Putamen (tissue), 1 donor: ENCODE data around the gene GDF7.

Source experiments
- DNase-seq: peaks from one replicate; pipeline ENCODE4 v3.0.0-alpha.2; 2016; ENCODE audit warnings: low spot score

Gene GDF7

DNA sequence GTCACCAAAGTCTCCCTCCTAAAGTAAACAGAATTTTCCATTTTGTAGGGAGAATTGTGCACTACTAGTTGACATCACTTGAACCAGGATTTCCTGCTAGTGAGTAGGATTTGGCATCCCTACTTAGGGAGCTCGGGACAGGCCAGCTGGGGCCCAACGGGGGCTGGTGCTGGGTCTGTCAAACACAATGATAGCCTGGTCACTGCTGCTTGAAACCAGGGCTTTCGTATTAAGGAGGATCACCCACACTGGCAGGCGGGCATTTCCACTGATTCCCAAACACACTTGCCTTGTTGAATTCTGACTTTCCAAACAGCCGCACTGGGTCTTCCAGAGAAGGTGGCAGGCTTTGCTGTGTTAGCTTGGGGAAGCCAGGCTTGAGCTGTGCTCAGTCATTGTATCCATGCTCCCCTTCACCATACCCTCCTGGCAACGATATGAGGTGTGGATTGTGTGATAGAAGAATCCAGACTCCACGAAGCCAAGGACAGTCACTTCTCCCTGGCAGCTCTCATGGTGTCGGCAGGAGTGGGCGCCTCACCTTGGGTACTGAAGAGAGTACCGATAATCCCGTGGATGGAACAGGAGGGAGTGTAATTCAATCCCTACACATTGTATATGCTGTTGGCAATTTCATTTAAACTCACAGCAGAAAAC lies 7.5 kb downstream of the GDF7 start:
- no peak for DNase-seq

DNA sequence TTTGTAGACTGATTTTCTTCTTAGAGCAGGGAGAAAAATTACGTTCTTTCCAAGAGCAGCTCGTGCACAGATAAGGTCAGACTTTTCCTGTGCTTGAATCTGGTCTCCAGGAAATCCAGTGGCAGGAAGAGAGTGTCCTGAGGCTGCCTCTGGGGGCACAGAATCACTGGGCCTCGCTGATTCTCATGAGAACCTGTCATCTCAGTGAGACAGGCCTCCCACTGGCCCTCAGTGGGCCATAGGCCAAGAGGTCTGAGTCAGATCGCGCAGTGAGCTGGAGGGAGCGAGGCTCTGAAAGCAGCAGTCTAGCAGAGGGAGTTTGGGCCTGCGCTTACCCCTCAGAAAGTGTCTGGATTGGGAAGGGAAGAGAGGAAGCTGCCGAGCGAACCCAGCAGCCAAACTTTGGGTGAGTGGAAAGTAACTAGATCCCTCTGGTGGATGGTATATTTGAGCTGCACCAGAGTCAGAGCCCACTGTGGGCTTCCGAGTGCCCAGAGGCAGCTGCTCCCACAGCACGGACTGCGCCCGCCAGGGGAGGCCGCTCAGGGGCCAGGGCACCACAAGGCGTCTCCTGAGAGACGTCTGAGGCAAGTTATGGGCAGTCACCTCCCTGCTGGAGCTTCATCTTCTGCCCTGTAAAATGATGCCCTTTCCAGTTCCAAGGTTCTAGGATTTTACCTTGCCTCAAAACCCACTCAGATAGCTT lies 8.2 kb downstream of the GDF7 start:
- no peak for DNase-seq

DNA sequence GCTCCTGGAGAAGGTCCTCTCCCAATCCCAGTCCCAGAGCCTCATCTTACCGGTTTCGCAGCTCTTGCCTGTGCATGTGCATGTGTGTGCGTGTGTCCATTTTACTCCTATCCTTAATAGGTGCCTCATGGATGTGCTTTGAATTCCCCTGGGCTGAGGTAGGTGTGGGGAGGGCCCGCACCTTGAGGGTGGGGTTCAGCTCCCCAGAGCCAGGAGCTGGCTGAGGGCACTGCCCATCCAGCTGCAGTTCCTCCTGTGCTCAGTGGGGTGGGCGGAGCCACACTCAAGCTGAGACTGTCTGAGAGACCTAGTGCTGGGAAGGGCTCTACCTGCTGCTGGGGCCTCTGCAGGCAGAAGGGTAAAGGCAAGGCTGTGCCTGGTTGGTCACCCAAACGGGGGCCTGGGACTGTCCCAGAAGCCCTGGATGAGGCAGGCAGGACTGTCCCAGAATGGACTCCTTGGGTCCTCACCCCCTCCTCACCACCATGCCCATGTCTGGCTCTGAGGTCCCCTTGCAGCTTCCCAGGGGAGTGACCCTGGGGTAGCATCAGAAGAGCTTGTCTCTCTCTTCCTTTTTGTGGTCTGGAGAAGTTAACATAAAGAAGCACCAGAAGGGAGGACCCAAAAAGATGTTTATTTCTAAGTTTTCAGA lies 8.9 kb downstream of the GDF7 start:
- DNase-seq, result no peak

DNA sequence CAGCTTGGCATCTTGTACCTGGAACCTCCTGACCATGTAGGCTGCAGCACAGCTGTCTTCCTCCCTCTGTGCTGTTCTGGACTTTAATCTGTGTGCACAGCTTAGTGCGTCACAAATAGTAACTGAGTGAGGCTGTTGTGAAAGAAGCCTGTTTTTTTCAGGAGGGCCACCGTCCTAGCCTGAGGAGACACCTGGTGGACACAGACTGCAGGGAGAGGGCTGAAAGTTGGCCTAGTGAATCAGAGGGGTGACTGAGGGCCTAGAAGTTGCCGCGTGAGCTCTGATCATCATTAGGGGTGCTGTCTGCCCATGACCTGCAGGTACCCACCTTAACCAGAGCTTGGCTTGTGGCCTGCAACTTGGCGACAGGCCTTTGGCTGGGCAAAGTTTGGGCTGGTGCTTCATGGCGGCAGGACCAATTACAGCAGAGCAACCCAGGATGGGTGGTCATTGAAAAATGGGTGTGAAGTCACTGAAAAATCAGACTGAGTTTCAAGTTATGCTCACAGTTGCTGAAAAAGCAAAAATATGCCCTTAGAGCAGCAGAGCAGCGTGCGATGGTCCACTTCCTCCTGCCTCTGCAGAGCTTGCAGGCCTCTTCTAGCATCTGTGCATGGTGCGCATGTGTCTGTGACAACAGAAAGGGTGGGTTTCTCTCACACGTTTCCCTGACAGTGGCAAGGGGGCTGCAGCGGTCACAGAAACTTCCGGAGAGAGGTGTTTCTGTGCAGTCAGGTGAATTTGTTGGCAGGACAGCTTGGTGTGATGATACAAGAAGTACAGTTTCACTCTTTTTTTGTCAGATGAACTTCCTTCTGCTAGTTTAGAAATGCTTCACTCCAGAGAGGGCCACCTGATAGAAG lies 9.6 kb downstream of the GDF7 start:
- no peak for DNase-seq

DNA sequence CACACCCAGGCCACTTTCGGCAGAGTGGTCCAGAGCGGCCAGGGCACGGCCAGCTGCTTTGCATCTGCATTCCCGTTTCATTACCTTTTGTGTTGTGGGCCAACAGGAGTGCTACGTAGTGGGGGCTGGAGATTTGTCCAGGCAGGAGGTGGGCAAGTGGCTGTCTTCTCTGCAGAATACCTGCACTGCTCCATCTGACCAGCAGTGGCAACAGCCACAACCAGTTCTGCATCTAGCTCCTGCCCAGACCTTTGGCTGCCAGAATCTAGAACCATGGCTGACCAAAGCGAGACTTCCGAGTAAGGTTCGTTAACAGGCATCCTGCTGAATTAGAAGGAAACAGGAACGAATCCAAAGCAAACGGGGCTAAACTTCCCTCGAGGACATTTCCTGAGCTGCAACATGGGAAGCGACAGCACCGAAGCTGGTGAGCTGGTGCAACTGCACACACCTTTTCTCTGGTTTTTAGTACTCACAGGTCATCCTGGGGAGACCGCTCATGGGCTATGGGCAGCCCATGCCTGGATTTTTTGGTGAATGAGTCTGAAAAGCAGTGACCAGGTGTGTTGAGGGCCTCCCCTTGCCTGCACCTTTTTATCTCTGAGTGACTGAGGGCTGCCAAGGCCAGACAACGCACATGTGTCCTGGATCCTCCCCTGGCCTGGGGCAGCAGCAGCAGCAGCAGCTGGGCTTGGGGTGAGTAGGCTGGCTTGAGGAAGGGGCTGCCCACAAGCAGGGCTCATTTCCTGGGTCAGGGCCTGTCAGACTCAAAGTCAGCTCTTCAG lies 10.5 kb downstream of the GDF7 start:
- DNase-seq, result no peak

DNA sequence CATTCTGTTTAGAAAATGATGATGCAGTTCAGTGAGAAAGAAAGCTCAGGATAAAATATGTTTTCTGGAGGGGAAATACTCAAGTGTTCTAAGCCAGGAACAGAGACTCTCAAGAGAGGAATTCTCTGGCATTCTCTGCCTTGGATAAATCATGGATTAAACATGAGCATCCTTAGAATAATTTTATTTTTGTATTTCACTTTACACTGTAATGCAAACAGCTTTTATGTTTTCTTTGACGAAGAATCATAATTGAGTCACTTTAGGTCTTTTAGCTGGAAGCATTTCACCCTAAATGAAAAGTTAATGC lies 11.1 kb downstream of the GDF7 start:
- DNase-seq, result no peak

DNA sequence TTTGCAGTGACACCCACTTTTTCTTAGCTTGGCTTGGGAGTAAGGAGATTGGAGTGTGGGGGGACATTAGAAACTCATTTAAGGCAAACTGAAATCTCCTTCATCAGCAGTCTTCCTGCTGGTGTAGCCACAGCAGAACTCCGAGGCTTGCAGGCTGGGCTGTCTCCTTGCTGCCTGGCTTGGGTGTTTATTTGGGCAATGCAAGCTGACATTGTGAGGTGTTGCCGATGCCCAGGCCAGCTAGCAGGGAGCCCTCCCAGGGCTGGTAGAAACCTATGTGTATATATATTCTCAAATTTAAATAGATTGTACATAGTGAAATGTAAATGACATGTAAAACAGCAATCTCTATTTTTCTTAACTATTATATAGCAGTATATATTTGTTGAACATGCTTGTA lies 11.8 kb downstream of the GDF7 start:
- DNase-seq, result no peak

DNA sequence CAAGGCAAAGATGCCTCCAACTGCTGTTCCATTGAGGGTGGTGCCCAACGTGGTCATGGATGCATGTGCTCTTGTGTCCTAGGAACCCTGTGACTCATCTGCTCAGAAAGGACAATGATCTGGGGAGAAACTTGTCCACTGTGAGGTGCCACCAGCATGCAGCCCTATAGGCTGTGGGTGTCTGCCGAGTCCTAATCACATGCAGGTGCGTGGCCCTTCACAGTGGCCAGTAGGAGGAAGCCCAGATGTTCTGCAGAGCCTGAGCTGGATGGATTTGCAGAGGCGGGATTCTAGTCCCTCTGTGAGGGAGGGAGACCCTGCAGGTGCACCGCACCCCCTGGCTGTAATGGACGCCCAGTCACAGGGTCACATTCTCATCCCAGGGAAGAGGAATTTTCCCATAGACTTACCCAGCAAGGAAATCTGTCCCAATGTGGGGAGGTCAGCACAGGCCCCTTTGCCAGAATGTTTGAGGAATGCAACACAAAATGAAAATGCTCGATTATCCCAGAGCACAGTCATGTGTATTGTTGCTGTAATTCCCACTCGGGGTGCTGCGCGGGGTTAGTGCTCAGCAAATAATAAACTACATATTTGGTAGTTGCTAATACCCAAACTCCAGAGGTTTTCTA lies 13.9 kb downstream of the GDF7 start:
- DNase-seq, result no peak

DNA sequence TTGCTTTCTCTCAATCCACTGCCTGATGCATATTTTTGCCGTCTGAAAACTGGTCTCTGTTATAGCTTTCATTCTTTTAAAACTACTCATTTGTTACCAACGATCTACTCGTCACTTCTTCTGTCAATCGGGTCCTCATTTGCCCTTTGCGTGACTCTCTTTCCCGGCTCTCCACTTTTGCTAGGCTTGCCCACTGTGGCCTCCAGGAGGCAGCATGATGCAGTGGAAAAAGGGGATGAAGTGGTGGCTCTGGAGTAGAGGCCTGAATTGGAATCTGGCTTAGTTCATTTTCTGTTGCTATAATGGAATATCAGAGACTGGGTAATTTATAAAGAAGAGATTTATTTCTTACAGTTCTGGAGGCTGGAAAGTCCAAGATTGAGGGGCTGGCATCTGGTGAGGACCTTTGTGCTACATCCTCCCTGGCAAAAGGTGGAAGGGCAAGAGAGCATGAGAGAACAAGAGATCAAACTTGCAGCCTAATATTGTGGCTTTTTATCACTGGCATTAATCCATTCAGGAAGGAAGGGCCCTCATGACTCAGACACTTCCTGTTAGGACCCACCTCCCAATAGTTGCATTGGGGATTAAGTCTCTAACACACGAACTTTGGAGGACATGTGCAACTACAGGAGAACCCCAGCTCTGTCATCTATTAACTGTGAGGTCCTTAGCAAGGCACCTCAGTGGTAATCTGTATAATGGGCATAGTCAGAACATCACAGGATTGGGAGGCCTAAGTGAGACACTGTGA lies 15.4 kb downstream of the GDF7 start:
- DNase-seq, result no peak

DNA sequence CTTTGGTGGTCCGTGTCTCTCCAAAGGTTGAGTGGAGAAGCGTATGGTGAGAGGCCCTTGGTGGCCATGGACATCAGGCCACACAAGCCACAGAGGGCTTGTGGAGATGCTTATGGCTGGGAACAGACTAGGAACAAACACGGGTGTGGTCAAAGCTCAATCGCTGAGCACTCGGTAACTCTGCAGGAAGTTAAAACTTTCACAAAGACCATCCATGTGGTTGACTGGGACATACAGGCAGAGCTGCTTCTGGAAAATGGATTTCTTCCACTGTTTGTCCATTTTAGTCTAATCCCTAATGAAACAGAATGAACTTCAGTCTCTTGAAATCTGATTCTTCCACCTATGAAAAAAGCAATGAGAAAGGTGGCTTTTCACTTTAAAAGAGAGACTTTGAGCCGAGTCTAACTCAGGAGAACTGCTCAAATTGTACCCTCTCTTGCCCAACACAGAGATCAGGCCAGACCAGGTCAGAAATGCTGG lies 17.7 kb downstream of the GDF7 start:
- DNase-seq, result no peak

DNA sequence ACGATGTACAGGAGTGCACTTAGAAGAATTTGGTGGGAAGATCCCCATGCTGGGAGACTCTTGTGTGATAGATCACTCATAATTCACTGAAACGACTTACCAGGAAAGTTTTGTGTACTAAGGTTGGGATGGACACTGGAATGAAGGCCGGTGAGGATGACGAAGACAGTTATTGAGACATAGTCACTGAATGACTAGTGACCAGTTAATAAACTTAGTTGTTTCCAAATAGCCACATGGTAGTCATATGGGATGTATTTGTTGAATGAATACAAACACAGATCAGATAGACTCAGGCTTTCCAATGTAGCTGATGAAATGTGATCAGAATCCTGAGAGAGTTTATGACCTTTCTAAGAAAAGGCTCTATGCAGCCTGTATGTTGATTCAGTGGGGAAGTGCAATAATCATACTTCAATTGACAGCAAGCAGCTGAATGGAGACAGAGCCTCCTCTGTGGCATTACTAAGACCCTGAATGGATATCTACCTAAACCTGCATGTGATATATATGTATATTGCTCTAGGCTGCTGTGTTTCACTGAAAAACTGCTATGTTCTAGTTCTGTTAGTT lies 20.4 kb downstream of the GDF7 start:
- no peak for DNase-seq

DNA sequence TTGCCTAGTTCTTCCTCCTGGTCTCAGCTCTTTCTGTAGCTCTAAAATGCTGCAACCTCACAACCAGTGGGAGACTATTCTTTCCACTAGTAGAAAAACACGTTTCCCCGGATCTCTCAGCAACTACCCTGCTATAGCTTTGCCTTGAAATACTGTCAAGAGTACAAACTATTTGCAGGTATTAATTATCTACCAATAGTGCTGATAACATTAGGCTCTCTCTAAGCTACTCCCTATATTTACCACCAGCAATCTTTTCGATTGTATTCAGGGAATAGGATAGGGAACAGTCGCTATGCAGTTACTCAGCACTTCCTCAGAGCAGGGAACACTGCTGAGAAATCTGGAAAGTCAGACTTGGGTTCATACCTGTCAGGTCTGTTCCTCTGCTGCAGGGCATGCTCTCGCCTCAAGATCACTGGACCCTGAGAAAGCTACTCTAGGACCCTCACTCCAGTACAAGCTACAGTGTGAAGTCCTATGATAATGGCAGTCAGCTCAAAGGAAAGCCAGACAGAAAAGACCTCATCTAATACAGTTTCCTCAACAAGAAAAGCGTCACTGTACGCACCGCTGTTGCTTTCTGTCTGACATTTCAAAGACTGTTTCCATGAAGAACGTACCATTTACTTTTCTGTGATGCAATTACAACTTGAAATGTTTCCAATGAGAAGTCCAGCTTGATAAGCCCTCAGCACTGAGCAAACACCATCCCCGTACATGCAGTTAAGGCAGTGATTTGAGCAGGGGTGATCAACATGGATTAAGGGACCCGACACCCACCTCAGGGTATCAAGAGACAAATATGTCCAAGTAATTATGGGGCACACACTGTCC lies 22.7 kb downstream of the GDF7 start:
- DNase-seq, result no peak

DNA sequence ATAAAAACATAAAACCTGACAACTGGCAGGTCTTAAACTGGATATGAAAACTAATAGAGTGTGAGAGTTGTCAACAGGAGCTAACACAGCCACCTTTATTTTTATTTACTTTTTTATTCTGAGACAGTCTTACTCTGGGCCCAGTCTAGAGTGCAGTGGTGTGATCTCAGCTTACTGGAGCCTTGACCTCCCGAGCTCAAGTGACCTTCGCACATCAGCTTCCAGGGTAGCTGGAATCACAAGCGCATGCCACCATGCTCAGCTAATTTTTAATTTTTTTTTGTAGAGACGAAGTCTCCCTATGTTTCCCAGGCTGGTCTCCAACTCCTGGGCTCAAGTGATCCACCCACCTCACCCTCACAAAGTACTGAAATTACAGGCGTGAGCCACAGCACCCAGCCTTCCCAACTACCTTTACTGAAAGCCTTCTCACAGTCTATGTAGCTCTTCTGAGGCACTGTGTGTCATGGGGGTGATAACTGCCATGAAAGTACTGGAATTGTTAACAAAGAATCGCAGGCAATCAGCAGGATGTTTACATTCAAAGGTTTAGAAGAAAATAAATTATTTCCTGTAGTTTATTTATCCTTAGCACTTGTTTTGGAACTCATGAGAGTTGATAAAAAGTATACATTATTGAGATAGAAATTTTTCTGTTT lies 24.3 kb downstream of the GDF7 start:
- no peak for DNase-seq

DNA sequence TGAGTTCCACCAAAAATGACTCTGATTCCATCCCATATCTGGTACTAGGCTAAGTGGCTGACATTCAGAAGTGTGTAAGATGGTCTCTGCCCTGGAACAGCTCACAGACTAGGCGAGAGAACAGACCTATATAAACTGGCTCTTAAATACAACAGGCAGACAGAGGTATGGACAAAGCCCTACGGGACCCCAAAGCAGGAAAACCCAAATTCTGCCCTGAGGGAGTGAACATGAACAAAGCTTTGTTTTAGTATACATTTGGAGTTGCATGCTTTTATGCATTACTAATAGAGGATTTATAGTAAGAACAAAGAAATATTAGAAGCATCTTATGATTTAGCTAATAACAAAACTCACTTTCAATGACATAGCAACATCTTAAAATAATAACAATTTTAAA lies 25.1 kb downstream of the GDF7 start:
- no peak for DNase-seq

DNA sequence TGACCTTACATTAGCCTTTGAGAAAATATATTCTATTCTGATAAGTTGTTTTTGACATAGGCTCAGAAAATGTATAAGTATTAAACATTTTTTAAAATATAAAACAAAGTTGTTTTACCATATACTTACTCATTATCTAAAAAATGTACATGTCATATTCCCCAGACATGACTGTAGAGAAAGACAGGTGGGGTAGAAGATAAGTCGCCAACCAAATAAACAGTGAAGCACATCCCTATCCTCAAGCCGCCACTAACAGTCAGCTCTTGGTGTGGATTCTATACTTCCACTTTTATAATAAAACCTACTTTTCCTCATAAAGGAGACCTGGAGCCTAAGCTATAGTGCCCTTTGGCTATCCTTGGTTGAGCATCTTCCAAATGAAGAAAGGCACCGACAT lies 26.4 kb downstream of the GDF7 start:
- no peak for DNase-seq

DNA sequence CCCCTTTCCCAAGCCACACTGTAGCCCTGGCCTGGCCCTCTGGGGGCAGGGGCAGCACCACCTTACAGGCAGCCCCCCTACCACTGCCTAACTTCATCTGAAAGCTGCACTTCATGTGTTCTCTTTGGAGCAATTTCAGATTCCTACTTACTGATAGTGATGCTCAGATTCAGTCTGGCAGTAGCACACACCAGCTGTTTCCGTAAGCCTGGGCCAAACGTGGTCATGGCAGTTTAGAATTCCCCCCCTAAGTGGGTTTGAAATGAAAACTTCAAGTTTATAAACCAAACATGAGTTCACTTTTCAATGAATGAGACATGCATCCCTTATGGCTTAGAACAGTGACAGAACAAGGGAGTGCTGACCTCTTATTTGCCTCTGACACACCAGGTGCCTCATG lies 29.4 kb downstream of the GDF7 start:
- no peak for DNase-seq

DNA sequence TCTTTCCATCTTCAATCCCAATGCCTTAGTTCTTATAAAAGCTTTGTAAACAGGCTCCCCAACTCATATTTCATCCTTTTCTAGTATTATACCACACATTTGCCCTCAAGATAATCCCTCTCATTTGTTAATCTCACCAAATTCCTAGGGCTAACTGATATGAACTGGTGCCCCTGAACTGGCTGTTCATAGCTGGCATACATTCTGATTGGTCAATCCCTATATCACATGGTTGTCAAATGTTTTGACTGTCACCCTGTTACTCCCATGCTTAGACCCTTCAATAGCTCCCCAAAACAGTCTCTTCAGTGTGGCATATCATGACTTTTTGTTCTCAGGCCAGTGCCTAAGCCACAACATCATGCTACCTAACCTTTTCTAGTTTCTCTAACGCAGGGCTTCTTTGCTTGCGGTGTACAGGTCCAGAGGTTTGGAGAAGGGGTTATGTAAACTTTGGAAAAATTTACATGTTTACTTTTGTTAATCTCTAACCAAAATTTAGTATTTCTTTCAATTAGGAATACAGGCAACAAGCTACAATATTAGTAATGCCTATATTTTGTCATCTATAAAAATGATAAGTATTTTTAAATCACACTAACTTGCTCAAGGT lies 30.5 kb downstream of the GDF7 start:
- DNase-seq, result no peak

DNA sequence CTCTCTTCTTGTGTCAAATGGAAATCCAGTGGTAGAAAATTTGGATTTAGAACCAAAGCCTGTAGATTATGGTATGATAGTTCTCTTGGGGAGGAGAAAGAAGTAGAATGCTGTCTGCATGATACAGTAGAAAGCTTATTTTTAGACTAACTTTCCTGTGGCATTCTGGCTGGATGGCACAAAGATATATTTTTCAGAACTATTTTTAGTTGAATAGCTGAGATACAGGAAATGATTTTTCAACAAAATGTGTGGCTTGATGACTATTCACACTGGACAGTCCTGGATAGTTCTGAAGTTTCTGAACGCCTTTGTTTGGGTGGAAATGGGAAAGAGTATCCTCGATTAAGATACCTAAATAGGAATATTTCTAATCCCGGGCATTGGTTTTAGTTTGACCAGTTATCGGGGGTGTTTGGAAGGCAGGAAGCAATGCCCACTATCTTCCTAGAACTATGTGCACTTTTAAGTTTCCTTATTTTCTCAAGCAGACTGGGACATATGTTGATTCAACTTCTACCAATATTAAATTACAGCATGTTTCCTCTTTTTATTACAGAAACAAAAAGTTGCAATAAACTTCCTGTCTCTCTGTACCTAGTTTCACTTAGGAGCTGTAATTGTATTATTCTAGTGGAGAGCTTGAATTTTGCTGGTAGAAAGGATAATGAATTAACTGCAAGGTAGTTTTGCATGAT lies 32.1 kb downstream of the GDF7 start:
- no peak for DNase-seq
